ENCODE measurements around the gene CD300LF. TPM values are rescaled to one million over a fixed set of nuclear protein-coding genes. Genes with fewer than 3 reads are reported as not detected.

Gene CD300LF
- total RNA-seq, 1 donor from 2014 or later: 38.0 TPM

DNA sequence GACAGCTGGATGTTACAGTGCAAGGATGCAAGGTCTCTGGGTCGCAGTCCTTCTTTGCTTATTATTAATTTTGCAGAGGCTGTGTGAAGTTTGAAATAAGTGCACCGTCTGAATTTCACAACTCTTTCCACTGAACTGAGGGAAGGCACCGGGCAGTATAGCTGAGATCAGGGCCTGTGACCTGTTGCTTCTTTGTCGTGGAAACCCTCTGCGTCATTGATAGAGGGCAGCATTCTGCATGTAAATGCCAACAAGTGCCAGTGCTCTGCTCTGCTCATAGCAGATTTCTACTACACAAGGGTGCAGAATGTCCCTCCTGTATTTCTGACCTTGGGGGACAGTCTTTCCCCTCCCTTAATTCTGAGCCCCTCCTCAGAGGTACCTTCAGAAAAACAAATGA lies 26.0 kb downstream of the CD300LF start:
- Histone ChIP-seq H3K4me1 (peaks cover 13% of the 10 kb centered on the region), H3K9me3 (no peaks in the 10 kb centered on the region), H3K27ac (no peak overlapping the region), H3K4me3 (no peak overlapping the region), H3K27me3 (no peaks in the 10 kb centered on the region), H3K36me3 (no peaks in the 10 kb centered on the region)
- DNase-seq (no peak), ATAC-seq (peak; percentile 49)
- intact Hi-C loops (cut with DNase I): no loop called here
- TF ChIP-seq, protein P1, sequence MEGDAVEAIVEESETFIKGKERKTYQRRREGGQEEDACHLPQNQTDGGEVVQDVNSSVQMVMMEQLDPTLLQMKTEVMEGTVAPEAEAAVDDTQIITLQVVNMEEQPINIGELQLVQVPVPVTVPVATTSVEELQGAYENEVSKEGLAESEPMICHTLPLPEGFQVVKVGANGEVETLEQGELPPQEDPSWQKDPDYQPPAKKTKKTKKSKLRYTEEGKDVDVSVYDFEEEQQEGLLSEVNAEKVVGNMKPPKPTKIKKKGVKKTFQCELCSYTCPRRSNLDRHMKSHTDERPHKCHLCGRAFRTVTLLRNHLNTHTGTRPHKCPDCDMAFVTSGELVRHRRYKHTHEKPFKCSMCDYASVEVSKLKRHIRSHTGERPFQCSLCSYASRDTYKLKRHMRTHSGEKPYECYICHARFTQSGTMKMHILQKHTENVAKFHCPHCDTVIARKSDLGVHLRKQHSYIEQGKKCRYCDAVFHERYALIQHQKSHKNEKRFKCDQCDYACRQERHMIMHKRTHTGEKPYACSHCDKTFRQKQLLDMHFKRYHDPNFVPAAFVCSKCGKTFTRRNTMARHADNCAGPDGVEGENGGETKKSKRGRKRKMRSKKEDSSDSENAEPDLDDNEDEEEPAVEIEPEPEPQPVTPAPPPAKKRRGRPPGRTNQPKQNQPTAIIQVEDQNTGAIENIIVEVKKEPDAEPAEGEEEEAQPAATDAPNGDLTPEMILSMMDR (IDR thresholded peaks at IDR 0.05): no peak

DNA sequence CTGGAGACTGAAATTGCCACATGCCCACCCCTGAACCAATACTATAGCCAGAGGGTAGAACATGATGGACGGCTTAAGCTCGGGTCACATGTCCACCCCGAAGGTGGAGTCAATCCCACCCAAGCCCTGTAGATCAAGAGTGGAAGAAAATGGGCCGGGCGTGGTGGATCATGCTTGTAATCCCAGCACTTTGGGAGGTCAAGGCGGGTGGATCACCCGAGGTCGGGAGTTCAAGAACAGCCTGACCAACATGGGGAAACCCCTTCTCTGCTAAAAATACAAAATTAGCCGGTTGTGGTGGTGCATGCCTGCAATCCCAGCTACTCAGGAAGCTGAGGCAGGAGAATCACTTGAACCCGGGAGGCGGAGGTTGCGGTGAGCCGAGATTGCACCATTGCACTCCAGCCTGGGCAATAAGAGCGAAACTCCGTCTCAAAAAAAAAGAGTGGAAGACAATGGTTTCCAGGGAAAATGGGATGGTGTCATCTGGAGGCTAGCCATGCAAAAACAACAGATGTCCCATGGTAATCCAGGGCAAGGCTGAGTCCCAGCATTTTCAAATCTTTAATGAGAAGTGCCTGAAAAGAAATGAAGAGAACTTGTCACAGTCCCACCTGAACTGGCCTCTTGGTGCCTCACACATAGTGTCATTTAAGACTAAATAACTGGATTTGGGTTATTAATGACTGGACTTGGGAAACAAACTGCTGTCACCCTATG lies 30.1 kb downstream of the CD300LF start:
- intact Hi-C loops (cut with DNase I): no loop called here

DNA sequence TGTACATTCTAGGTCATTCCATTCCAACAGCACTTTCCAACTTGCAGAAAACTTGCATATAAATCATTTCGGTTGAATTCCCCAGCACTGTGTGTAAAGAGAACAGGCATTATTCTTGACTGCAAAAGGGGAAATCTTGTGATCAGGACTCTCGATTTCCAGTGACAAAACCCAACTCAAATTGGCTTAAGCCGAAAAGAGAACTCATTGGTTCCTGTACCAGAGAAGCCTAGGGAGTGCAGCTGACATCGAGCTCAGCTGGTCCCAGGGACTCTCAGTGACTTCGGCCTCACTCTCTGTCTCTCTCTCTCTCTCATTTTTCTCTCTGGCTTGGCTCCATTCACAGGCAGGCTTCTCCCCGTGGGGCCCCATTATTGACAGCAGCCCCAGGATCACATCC lies 30.7 kb downstream of the CD300LF start:
- intact Hi-C loops (cut with DNase I): no loop called here
- DNase-seq: no peak
- H3K9me3 ChIP-seq: no peaks in the 10 kb centered on the region
- ATAC-seq: peak; percentile 70
- no peaks in the 10 kb centered on the region for H3K27me3 ChIP-seq
- TF ChIP-seq, protein P1 (IDR thresholded peaks at IDR 0.05): no peak
- peaks cover 18% of the 10 kb centered on the region for H3K4me1 ChIP-seq
- H3K36me3 ChIP-seq: no peaks in the 10 kb centered on the region
- H3K27ac ChIP-seq: no peak overlapping the region
- H3K4me3 ChIP-seq: no peak overlapping the region

More for the DNA sequence above, 30.1 kb downstream of the CD300LF start:
- ATAC-seq (no peak), DNase-seq (no peak)
- Histone ChIP-seq H3K4me1 (peaks cover 13% of the 10 kb centered on the region), H3K27me3 (no peaks in the 10 kb centered on the region), H3K9me3 (no peaks in the 10 kb centered on the region), H3K36me3 (no peaks in the 10 kb centered on the region), H3K4me3 (no peak overlapping the region), H3K27ac (no peak overlapping the region)
- TF ChIP-seq, protein P1 (IDR thresholded peaks at IDR 0.05): no peak

DNA sequence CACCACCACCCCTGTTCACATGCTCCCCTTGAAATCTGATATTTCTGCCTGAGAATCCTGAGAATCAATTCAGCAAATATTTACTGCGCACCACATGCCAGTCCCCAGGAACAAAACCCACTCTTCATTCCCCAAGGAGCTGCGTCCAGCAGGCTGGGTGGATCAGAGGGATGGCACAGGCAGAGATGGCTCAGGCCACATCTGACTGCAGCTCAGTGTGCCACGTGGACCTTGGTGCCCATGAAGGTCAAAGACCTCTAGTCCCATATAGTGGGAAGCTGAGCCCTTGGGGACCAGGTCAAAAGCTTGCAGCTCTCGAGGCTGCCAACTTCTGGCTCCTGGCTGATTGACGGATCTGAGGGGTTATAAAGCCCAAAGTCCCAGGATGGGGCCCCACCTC lies 31.8 kb downstream of the CD300LF start:
- no peaks in the 10 kb centered on the region for H3K36me3 ChIP-seq
- TF ChIP-seq, protein P1 (IDR thresholded peaks at IDR 0.05): no peak
- H3K27me3 ChIP-seq: no peaks in the 10 kb centered on the region
- H3K9me3 ChIP-seq: no peaks in the 10 kb centered on the region
- ATAC-seq (no peak), DNase-seq (no peak)
- intact Hi-C loops (cut with DNase I): no loop called here
- H3K27ac ChIP-seq: no peak overlapping the region
- peaks cover 18% of the 10 kb centered on the region for H3K4me1 ChIP-seq
- H3K4me3 ChIP-seq: no peak overlapping the region

DNA sequence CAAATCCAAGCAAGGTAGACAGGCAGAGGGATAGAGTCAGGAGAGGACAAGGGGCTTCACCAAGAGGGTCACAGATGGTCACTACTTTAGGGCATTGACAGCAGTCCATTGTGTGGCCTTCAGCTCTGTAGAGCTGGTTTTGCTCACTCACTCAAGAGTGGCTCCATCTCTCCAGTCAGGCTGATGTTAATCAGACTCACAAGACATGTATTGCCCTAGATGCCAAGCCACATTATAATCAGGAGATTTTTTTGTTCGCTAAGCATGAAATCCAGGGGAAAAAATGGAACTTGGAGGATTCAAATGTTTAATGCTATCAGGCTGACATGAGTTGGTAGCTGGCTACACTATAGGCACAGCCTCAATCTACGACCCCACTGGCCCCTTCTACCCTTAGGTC lies 32.5 kb downstream of the CD300LF start:
- no peak for DNase-seq
- no peak for ATAC-seq
- intact Hi-C loops (cut with DNase I): no loop called here
- Histone ChIP-seq H3K27ac (no peak overlapping the region), H3K36me3 (no peaks in the 10 kb centered on the region), H3K4me1 (peaks cover 18% of the 10 kb centered on the region), H3K4me3 (no peak overlapping the region), H3K27me3 (no peaks in the 10 kb centered on the region), H3K9me3 (no peaks in the 10 kb centered on the region)
- TF ChIP-seq, protein P1 (IDR thresholded peaks at IDR 0.05): no peak
